Measurements from ENCODE around the gene ZW10.
"Not testable (repeated sequence)": the region's sequence is repeated elsewhere in the genome, so short reads cannot be mapped to it uniquely, and the experiment has no call there.

ZW10 gene, protein sequence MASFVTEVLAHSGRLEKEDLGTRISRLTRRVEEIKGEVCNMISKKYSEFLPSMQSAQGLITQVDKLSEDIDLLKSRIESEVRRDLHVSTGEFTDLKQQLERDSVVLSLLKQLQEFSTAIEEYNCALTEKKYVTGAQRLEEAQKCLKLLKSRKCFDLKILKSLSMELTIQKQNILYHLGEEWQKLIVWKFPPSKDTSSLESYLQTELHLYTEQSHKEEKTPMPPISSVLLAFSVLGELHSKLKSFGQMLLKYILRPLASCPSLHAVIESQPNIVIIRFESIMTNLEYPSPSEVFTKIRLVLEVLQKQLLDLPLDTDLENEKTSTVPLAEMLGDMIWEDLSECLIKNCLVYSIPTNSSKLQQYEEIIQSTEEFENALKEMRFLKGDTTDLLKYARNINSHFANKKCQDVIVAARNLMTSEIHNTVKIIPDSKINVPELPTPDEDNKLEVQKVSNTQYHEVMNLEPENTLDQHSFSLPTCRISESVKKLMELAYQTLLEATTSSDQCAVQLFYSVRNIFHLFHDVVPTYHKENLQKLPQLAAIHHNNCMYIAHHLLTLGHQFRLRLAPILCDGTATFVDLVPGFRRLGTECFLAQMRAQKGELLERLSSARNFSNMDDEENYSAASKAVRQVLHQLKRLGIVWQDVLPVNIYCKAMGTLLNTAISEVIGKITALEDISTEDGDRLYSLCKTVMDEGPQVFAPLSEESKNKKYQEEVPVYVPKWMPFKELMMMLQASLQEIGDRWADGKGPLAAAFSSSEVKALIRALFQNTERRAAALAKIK

DNA sequence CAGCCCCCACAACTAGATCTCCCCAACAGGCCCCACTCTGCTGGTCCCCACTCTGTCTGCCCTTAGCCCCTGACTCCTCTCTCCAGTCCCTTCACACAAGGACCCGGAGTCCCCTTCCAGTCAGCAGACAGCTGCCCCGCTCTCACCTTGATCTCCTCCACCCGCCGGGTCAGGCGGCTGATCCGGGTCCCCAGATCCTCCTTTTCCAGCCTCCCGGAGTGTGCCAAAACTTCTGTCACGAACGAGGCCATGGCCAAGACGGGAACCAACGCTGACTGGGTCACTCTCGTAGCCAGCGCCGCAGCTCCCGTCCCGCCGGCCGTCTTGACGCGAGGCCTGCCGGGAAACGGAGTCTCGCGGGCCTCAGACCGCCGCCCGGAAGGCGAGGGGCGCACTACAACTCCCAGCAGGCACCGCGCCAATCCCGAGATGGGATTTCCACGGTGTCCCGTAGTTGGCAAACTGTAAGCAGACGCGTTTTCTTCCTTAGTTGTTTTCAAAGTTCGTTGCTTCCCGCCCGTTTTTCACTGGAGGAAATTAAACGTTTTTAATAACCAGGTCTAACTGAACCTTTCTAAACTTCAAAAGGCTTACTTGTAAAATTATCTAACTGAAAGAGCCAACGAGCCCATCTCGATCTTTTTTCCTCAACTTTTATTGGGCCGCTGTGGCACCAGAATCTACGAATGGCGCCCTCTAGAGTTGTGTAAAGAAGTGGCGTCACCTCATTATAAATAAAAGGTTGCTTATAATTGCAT, at the start of gene ZW10:
Gene ZW10, minus strand, starts transcription at position 277 of the 758 bp plus-strand sequence. Its CDS starts 26 bp downstream, at position 251.
- peak; percentile 91 for DNase-seq (ENCODE audit: low read depth)

DNA sequence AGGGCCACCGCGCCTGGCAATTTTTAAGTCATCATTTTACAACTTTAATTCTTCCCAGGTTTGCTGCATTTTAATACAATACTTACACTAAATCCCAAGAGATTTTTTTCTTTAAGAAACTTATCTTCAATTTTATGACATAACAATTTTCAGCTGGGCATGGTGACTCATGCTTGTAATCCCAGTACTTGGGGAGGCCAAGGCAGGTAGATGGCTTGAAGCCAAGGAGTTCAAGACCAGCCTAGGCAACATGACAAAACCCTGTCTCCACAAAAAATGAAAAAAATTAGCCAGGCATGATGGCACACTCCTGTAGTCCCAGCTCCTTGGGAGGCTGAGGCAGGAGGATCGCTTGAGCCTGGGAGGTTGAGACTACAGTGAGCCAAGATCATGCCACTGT, 44.9 kb upstream of the ZW10 start:
- DNase-seq (ENCODE audit: low read depth): no peak

DNA sequence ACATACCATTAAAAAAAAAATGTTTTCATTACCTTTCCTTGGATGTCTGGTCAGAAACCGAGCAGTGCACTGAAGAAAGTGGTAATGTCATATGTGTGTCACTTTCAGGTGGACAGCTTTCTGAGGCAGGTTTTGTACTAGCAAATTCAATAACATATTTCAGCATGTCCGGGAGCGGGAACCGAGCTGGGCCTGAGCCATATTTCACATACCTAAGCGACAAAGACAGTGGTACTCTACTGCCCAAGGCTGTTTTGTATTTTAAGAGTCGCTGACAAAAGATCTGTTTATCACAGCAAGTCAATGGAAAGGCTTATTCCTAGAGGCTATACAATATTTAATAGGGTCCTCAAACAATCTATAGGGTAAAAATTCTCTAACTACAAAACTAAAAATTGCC, 44.1 kb upstream of the ZW10 start:
- no peak for DNase-seq (ENCODE audit: low read depth)

DNA sequence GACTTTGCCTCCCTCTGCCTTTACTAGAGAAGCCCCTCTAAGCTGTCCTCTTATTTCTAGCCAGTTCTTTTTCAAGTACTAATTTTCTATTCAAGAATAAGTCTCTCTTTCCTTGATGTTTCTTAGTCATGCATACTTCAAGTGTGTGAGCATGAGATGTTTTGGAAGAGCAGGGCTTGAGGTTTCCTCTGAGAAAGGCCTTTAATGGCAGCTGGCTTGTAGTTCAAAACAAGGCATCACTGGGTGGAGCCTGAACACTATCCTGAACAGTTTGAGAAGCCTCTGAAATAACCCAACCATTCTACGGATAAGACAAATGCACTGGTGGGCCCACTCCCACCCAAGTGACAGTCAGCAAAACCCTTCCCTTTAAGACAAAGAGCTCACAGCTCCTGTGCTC, 43.7 kb upstream of the ZW10 start:
- DNase-seq (ENCODE audit: low read depth): no peak

DNA sequence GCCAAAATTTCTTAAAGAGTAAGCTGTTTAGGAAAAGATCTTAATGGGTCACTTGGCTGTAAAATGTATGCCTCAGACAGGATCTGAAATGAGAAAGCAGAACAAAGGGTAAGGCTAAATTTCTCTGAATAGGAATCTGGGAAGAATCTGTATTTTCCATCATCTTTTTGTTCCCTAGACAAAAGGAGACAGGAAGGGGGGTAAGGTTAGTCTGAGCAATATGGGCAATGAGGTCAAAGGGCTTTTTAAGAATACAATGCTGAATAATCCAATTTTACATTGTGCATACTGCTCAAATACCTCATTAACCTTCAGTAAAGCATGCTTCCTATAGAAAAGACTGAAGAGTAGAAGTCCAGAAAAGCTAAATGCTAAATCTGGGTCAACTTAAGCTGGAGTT, 40.7 kb upstream of the ZW10 start:
- no peak for DNase-seq (ENCODE audit: low read depth)

DNA sequence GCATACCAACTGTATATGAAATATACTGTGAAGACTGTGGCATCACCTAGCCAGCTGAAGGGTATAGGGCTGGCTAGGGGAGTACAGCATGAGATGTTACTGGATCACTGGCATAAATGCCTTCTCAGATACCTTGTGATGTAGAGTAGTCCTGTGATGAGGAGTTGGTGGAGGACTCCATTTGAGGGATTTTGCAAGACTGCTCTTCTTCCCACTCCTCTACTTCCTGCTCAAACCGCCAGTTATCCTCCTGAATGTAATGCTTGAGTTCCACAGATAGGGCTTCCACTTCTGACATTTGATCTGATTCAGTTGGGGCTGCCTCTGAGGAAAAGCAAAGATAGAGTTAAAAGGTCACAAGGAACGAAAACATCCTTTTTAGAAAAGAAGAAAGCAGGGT, 35.4 kb upstream of the ZW10 start:
- no peak for DNase-seq (ENCODE audit: low read depth)

DNA sequence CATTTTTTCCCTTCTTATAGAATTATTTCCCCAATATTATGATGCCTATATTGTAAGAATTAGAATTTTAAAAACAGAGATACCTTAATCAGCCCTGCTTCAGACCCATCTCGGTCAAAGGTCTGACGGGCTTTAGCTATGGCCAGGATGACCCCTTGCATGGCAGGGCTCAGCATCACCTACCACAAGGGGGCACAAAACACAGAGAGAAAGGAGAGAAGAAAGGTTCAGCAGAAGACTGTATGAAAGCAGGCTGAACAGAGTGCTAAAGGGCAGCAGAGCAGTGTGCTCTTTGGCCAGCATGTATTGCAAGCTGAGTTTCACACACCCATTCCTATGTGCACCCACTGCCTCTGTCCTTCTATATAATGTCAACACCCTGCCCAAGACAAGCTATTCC, 32.9 kb upstream of the ZW10 start:
- peak; percentile 2 for DNase-seq (ENCODE audit: low read depth)

DNA sequence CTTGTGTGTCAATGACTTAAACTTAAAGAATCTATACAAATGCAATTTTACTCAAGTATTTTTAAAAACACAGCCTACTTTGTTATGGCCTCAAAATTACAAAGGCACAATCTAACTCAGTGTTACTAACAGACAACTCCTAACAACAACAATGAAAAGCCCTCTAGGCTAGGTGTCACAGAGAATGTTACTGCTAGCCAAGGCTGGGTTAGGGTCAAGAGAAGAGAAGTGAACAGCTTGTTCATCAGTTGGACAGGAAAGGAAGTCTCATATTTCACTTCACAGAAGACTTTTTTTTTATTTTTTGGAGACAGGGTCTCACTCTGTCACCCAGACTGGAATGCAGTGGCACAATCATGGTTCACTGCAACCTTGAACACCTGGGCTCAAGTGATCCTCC, 32.1 kb upstream of the ZW10 start:
- no peak for DNase-seq (ENCODE audit: low read depth)

DNA sequence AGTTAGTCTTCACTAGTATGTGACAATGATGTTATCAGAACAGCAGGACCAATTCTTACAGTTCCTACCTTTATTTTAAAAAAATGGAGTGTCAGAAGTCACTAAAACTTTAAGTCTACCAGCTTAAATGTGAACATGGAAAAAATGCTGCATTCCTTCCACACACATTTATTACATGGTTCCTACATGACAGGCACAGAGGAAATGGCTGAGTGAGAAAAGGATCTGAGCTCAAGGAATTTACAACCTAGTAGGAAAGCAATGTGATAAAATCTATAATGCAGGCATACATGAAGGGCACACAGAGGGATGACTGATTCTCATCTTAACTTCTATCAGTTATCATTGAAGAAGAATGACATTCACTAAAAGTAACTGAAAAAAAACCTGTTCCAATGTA, 29.1 kb upstream of the ZW10 start:
- no peak for DNase-seq (ENCODE audit: low read depth)

DNA sequence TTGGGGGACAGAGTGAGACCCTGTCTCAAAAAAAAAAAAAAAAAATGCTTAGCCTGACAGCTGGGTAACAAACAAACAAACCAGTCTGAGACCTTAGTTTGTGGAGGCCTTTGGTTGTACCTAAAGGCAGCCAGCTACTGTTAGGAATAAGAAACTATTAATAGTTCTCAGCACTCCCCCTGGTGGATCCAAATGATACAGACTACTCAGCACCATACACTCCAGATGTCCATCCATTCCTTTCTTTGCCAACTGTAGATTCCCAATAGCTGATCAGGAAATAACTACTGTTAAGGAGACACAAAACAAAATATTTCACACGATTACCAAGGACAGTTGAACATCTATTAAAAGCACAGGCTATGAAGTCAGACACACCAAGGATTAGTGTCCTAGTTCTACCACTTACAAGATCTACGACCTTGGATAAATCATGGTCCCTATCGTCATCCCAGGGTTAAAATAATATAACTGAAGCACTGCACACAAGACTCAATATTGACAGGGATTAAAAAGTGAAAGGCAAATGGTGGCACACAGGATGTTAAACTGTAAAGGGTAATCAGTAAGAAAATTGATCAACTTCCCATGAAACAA, 23.3 kb upstream of the ZW10 start:
- no peak for DNase-seq (ENCODE audit: low read depth)

DNA sequence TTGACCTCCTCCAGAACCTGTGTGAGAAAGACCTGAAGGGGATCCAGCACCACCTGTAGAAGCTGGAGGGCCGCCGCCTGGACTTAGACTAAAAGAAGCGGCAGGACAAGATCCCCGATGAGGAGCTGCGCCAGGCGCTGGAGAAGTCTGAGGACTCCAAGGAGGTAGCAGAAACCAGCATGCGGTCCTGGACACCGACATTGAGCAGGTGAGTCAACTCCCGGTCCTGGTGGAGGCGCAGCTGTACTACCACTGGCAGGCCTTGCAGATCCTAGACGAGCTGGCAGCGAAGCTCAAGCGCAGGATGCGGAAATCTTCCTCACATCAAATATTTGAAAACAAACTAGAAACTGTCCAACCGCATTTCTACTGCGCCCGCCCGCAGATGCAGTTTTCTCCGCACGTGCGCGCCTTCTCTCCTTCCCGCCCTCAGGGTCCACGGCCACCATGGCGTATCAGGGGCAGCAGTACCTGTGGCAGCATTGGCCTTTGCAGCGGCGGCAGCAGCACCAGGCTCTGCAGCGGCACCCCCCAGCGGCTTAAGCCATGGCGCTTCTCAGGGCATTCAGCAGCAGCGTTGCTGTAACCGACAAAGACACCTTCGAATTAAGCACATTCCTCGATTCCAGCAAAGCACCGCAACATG, 16.3 kb upstream of the ZW10 start:
- DNase-seq (ENCODE audit: low read depth): no peak

DNA sequence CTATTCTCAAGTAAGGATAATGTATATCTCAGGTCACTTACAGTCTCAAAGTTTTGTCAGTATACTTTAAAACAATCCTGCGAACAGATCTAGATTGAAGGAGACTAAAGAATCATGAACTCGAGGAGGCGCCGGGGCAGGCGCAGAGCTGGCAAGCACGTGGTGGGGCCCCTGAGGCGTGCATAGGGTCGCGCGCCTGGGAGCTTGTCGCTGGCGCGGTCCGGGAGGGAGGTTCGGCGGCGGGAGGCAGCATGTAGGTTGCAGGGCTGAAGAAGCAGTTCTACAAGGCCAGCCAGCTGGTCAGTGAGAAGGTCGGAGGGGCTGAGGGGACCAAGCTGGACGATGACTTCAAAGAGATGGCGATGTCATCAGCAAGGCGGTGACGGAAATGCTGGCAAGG, 15.5 kb upstream of the ZW10 start:
- DNase-seq (ENCODE audit: low read depth): not testable (repeated sequence)

DNA sequence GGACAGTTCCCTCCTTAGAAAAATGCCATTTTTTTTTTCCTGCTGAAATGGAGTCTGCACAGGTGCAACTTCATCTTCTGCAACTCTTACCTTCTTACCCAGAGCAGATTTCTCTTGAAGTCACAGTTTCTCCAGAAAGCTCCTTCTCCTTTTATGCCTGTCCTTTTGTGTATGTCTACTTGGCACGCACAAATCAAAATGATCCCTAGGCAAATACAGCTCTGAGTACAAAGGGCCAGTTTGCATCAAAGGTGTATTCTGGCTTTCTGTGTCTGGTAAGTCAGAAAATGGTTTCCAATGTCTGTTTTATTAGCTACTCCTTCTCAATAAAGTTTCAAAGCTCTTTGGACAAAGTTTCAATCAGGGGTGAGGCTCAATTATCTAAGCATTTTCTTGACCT, 8.6 kb upstream of the ZW10 start:
- no peak for DNase-seq (ENCODE audit: low read depth)

DNA sequence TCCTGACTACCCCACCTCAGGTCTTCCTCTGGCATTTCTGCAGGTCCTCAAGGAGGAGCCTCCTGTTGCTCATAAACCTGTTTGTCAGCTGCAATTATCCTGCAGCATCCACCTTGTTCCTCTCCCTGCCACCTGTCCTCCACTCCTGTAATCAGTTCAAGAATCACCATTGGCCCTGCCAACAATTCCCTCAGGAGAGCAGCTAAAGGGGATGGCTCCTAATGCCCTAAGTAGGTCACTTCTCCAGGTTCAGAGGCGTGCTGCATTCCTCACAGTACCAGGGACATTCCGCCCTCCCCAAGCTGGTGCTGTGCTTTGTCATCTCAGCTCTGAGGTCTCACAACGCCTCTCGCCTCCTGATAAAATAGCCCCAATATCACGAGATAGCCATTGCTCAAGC, 8.2 kb upstream of the ZW10 start:
- no peak for DNase-seq (ENCODE audit: low read depth)

DNA sequence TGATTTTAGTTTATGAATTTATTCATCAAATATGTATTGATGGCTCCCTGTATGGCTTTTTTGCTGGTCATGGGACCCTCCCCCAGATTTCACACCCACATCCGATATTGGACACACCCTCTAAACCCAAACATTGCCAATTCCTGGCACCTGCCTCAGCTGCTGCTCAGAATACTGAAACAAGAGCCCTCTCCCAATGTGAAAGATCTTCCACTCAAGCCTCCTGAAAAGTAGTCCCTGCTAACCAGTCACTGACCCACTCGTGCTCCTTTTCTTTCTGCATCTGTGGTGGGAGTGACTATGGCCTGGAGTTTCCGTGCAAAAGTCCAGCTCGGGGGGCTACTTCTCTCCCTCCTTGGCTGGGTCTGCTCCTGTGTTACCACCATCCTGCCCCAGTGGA, 6.0 kb upstream of the ZW10 start, which contains the start of gene CLDN25:
Gene CLDN25, plus strand, starts transcription at position 301 of the 400 bp plus-strand sequence. Its CDS starts 0 bp downstream, at position 301.
- DNase-seq (ENCODE audit: low read depth): no peak

DNA sequence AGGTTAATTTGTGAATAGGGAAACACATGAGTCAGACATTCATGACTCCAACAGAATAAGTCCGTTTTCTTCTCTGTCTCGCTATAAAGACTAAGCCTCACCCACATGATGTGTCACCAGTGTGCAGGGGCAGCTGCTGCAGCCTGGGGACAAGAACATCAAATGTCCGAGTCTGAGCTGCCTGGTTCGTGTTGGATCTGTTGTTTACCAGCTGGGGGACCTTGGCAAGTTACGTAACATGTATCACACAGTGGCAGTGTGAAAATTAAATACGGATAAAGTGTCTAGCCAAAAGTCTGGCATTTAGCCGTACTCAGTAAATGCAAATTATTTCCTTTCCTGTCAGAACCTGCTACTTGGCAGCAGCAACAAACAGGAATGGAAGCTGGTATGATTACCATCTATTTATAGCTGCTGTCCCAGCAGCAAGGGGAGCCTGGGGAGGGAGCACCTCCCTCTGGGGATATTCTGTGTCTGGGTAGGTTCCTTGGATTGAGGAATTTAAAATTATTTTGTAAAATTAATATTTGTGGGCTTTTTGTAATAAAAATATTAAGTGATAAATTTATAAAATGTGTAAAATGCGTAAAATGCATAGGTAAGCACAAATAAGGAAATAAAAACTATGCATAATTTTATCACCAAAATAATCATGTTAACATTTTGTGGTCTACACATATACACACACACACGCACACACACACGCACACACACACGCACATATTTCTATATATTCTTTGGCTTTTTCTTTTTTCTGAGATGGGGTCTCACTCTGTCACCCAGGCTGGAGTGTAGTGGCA, 4.8 kb upstream of the ZW10 start:
- DNase-seq (ENCODE audit: low read depth): no peak

DNA sequence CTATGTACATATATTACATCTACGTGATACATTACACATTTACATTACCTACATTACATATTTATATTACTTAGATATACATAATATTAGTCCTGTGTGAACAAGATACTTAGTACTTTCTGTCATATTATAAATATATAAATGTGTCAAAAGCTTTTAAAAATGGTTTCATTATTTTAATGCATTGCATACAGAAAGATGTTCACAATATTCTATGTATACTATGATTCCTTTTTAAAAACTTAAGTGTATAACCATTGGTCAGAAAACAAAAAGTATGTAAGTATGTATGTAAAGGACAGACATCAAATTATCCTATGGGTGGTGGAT, 647 bp upstream of the ZW10 start:
- no peak for DNase-seq (ENCODE audit: low read depth)

DNA sequence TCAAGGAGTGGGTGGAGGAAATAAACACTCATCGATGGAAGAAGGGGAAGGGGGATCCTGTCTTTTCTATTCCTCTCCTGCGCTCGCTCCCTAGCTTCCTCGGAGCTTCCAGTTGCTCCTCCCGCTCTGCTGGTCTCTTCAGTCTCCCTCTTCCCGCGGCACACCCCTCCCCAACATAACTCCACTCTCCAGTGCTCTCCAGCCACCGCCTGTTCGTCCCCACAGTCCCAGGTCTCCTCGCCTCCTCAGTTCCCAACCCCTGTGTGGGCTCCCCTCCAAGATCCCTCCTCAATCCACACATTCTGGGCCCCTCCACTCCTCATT, 438 bp downstream of the ZW10 start:
- no peak for DNase-seq (ENCODE audit: low read depth)

DNA sequence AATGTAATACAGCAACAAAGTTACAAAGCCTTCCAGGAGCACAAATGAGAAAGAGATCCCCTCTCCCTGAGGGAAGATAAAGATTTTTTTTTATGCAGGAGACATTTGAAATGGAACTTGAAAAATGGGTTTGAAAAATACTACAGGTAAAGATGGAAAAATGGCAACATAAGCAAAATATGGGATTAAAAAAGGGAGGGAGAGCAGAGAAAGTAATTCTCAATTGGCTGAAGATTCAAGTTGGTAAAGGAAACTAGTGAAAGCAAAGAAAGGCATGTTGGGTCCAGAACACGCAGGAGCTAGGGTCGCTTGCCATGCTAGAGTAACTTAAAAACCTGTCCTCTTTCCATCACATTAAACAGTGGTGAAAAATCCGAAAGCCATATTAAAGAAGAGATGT, 1.5 kb downstream of the ZW10 start:
- no peak for DNase-seq (ENCODE audit: low read depth)

DNA sequence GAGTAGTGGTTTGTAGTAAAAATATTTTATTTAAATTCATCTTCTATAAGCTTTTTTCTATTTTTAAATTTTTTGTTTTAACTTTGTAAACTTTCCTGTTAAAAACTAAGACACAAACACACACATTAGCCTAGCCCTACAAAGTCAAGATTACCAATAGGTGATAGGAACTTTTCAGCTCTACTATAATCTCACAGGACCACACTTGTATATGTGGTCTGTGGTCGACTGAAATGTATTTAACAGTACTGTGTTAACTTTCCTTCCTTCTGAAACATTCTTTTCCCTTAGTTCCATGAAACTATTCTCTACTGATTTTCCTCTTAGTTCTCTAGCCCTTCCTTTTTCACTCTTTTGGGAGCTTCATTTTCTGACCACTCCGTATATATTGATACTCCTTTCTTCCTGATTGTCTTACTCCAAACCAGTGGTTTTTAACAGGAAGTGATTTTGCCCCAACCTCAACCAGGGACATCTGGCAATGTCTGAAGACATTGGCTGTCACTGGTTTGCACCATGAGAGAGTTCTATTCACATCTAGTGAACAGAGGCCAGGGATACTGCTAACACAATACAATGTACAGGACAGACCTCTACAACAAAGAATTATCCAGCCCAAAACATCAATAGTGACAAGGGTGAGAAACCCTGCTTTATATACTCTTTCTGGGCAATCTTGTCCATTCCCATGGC, 8.8 kb downstream of the ZW10 start:
- no peak for DNase-seq (ENCODE audit: low read depth)

DNA sequence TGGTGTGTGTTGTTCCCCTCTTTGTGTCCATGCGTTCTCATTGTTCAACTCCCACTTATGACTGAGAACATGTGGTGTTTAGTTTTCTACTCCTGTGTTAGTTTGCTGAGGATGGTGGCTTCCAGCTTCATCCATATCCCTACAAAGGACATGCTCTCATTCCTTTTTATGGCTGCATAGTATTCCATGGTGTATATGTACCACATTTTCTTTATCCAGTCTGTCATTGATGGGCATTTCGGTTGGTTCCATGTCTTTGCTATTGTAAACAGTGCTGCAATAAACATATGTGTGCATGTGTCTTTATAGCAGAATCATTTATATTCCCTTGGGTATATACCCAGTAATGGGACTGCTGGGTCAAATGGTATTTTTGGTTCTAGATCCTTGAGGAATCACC, 10.5 kb downstream of the ZW10 start:
- DNase-seq (ENCODE audit: low read depth): not testable (repeated sequence)
